ENCODE measurements around the gene SERF2.
"Not testable (repeated sequence)": the region's sequence is repeated elsewhere in the genome, so short reads cannot be mapped to it uniquely, and the experiment has no call there.

The SERF2 gene

GRCh38 chr15:43791993-43792760 lies at the start of gene SERF2:
SERF2 (plus strand) TSS chr15:43792320; CDS start chr15:43792377, 57 bp downstream.
- peak; percentile 100 for DNase-seq (ENCODE audit: low read depth)

GRCh38 chr15:43746245-43746902 lies 45.7 kb upstream of the SERF2 start, which contains the start of gene PDIA3:
PDIA3 (plus strand) TSS chr15:43746438; CDS start chr15:43746540, 102 bp downstream.
- peak; percentile 75 for DNase-seq (ENCODE audit: low read depth)

- DNase-seq (ENCODE audit: low read depth), result not testable (repeated sequence)
Observed at GRCh38 chr15:43746903-43747309, 45.2 kb upstream of the SERF2 start.

GRCh38 chr15:43748376-43748775 lies 43.7 kb upstream of the SERF2 start:
- no peak for DNase-seq (ENCODE audit: low read depth)

- peak; percentile 31 for DNase-seq (ENCODE audit: low read depth)
Observed at GRCh38 chr15:43749690-43750345, 42.3 kb upstream of the SERF2 start.

- DNase-seq (ENCODE audit: low read depth), result no peak
Observed at GRCh38 chr15:43751885-43752284, 40.2 kb upstream of the SERF2 start.

GRCh38 chr15:43762824-43763223 lies 29.3 kb upstream of the SERF2 start:
- no peak for DNase-seq (ENCODE audit: low read depth)

- no peak for DNase-seq (ENCODE audit: low read depth)
Observed at GRCh38 chr15:43763819-43764446, 28.2 kb upstream of the SERF2 start.

- DNase-seq (ENCODE audit: low read depth), result peak; percentile 46
Observed at GRCh38 chr15:43769584-43770228, 22.4 kb upstream of the SERF2 start.

- no peak for DNase-seq (ENCODE audit: low read depth)
Observed at GRCh38 chr15:43771816-43772215, 20.3 kb upstream of the SERF2 start.

- no peak for DNase-seq (ENCODE audit: low read depth)
Observed at GRCh38 chr15:43772624-43773023, 19.5 kb upstream of the SERF2 start.

GRCh38 chr15:43774062-43774461 lies 18.1 kb upstream of the SERF2 start:
- DNase-seq (ENCODE audit: low read depth), result no peak

GRCh38 chr15:43775411-43775965 lies 16.6 kb upstream of the SERF2 start:
- no peak for DNase-seq (ENCODE audit: low read depth)

GRCh38 chr15:43776101-43776717 lies 15.9 kb upstream of the SERF2 start:
- DNase-seq (ENCODE audit: low read depth), result no peak

- DNase-seq (ENCODE audit: low read depth), result peak; percentile 71
Observed at GRCh38 chr15:43776718-43777266, 15.3 kb upstream of the SERF2 start, which contains the start of gene ELL3. ELL3 (minus strand) TSS chr15:43776966; CDS start chr15:43776901, 65 bp downstream.

GRCh38 chr15:43777267-43777914 lies 14.7 kb upstream of the SERF2 start:
- DNase-seq (ENCODE audit: low read depth), result peak; percentile 74

GRCh38 chr15:43779016-43779415 lies 13.1 kb upstream of the SERF2 start:
- DNase-seq (ENCODE audit: low read depth), result no peak

- DNase-seq (ENCODE audit: low read depth), result no peak
Observed at GRCh38 chr15:43789409-43789808, 2.7 kb upstream of the SERF2 start.

GRCh38 chr15:43792761-43793476 lies 799 bp downstream of the SERF2 start:
- no peak for DNase-seq (ENCODE audit: low read depth)

Measured in stimulated activated CD4-positive, alpha-beta T cell treated with anti-CD3 and anti-CD28 coated beads, Interleukin-2, amount 100 ng/mL, for 4 hours (primary cell).